ENCODE data around the gene ZNF723. TPM values are rescaled to one million over a fixed set of nuclear protein-coding genes. Genes with fewer than 3 reads are reported as not detected.

The ZNF723 gene
- total RNA-seq (2022; extraction: Qiagen RNA extraction) = not detected in 5 replicates

GRCh38 chr19:22832031-22832762 lies at the start of gene ZNF723:
Gene ZNF723 (plus strand): TSS chr19:22832291. CDS start chr19:22832380, 89 bp downstream.

GRCh38 chr19:22783651-22784410 lies 48.3 kb upstream of the ZNF723 start, which contains the start of gene ZNF99:
Gene ZNF99 (minus strand): TSS chr19:22784151. CDS start chr19:22784016, 135 bp downstream.

Other genes with a start within 250 kb of the ZNF723 start
- not detected in 5 replicates for gene ZNF492, start 198.0 kb upstream of the ZNF723 start, total RNA-seq (2022; extraction: Qiagen RNA extraction)
- gene ZNF99, start 48.1 kb upstream of the ZNF723 start, total RNA-seq (2022; extraction: Qiagen RNA extraction) = not detected in 5 replicates
- gene ZNF728, start 170.9 kb downstream of the ZNF723 start, total RNA-seq (2022; extraction: Qiagen RNA extraction) = not detected in 5 replicates

Data from A549 treated with dexamethasone at 1 μM for 4 hours (cell line).